K562 (cell line): Measurements from ENCODE around the gene HPCAL1. TPM values are rescaled to one million over a fixed set of nuclear protein-coding genes. Genes with fewer than 3 reads are reported as not detected.

Source experiments
- BRD4 ChIP-seq: fragments of 200-600 bp; sonication (generic); IDR thresholded peaks from 2 replicates; pipeline ENCODE4 v1.6.1; 2017; ENCODE audit warnings: inconsistent platforms
- BRF1 ChIP-seq: IDR thresholded peaks from 3 replicates; pipeline ENCODE4 v1.6.1; 2011; ENCODE audit warnings: borderline replicate concordance, mild to moderate bottlenecking; ENCODE audit not compliant: insufficient read length; ENCODE audit errors: extremely low read depth
- CTCFL ChIP-seq: IDR thresholded peaks from 2 replicates; pipeline ENCODE4 v1.6.1; 2011; ENCODE audit warnings: borderline replicate concordance, low read depth, mild to moderate bottlenecking, moderate library complexity, low read length; ENCODE audit not compliant: insufficient read depth, poor library complexity, severe bottlenecking
- HINFP ChIP-seq: fragments of 450-650 bp; conservative IDR thresholded peaks from 2 replicates; pipeline ENCODE4 v1.6.1; 2016; ENCODE audit warnings: missing genetic modification characterization, low read depth, mild to moderate bottlenecking, control low read depth, missing compliant biosample characterization
- HMGXB4 ChIP-seq: sonication (generic); formaldehyde crosslinking; IDR thresholded peaks from 2 replicates; pipeline ENCODE4 v1.8.1; 2023; ENCODE audit warnings: mild to moderate bottlenecking, missing genetic modification reagents
- NFRKB ChIP-seq: fragments of 450-650 bp; IDR thresholded peaks from 2 replicates; pipeline ENCODE4 v1.6.1; 2016; ENCODE audit warnings: low read depth
- PRMT5 ChIP-seq: sonication (generic); formaldehyde crosslinking; IDR thresholded peaks from 2 replicates; pipeline ENCODE4 v1.5.0; 2020; ENCODE audit warnings: missing genetic modification reagents
- SMARCB1 ChIP-seq: IDR thresholded peaks from 2 replicates; pipeline ENCODE4 v1.6.1; 2011; ENCODE audit warnings: improper control_type of control experiment, low read depth; ENCODE audit not compliant: insufficient read length
- SRSF9 ChIP-seq: fragments of 200-400 bp; formaldehyde crosslinking; IDR thresholded peaks from 2 replicates; pipeline ENCODE4 v1.6.1; 2017; ENCODE audit warnings: low read depth, low read length, borderline replicate concordance
- TARDBP ChIP-seq: fragments of 450-650 bp; IDR thresholded peaks from 2 replicates; pipeline ENCODE4 v1.6.1; 2016
- TCF7 ChIP-seq: sonication (generic); IDR thresholded peaks from 2 replicates; pipeline ENCODE4 v1.6.1; 2016; ENCODE audit warnings: antibody characterized with exemption, borderline replicate concordance
- U2AF2 ChIP-seq: fragments of 200-400 bp; formaldehyde crosslinking; optimal IDR thresholded peaks from 2 replicates; pipeline ENCODE3; 2017; ENCODE audit warnings: low read depth, mild to moderate bottlenecking, low read length
- ZNF280B ChIP-seq: fragments of 250-450 bp; sonication (Bioruptor Pico); IDR thresholded peaks from 2 replicates; pipeline ENCODE4 v1.5.1; 2021; ENCODE audit warnings: mild to moderate bottlenecking
- ZNF644 ChIP-seq: fragments of 200-800 bp; sonication (Bioruptor generic); IDR thresholded peaks from 2 replicates; pipeline ENCODE4 v1.6.1; 2016; ENCODE audit warnings: low read depth, missing genetic modification characterization, missing compliant biosample characterization
- polyA plus RNA-seq, 8 experiments: library from polyadenylated mRNA; depleted of rRNA in 4 of 8; stranded (reverse) in 5 of 8; unstranded in 3 of 8; fragments of >200 nt; fragmentation: Nextera tagmentation in 2 of 8; fragmentation: Illumina TruSeq in 1 of 8; extraction: Ambion mirVana in 2 of 8; extraction: Trizol in 1 of 8; gene quantifications; 2 replicates each; pipeline versions ENCODE4 v1.2.1 to v1.2.3, GENCODE V29; 2011 to 2014; ENCODE audit warnings: inconsistent platforms in 1 of 8, missing spikeins in 1 of 8
- total RNA-seq, 7 experiments: library from RNA; depleted of rRNA in 6 of 7; stranded (reverse); fragments of >200 nt in 6 of 7; fragmentation: Illumina TruSeq in 2 of 7; extraction: Trizol in 2 of 7; gene quantifications; 2 replicates each; pipeline versions ENCODE4 v1.2.1 to v1.2.3, GENCODE V29; 2011 to 2021; ENCODE audit warnings: low replicate concordance in 1 of 7
- TF ChIP-seq, protein P1 (sequence below): sonication (generic); formaldehyde crosslinking; IDR thresholded peaks from 2 replicates; pipeline ENCODE4 v1.8.1; 2023; ENCODE audit warnings: mild to moderate bottlenecking, missing genetic modification reagents

The HPCAL1 gene
- total and polyA plus RNA-seq, 9 of the 15 experiments (the other 6 are each of a cell fraction or from before 2014, with no cell fraction given): 2.7 to 65.5 (median 23.9) TPM

GRCh38 chr2:10283106-10284062, 19.3 kb upstream of the HPCAL1 start (continued):
- TF ChIP-seq ZNF280B (CRISPR knock-in tag) (no peak), BRF1 (no peak), SMARCB1 (no peak), HMGXB4 (CRISPR knock-in tag) (no peak), SRSF9 (no peak), TARDBP (no peak), CTCFL (no peak), BRD4 (no peak), ZNF644 (peak; percentile 69), PRMT5 (CRISPR knock-in tag) (no peak), TCF7 (no peak), HINFP (tag) (no peak), U2AF2 (no peak), NFRKB (peak; percentile 78)
- TF ChIP-seq, protein P1, sequence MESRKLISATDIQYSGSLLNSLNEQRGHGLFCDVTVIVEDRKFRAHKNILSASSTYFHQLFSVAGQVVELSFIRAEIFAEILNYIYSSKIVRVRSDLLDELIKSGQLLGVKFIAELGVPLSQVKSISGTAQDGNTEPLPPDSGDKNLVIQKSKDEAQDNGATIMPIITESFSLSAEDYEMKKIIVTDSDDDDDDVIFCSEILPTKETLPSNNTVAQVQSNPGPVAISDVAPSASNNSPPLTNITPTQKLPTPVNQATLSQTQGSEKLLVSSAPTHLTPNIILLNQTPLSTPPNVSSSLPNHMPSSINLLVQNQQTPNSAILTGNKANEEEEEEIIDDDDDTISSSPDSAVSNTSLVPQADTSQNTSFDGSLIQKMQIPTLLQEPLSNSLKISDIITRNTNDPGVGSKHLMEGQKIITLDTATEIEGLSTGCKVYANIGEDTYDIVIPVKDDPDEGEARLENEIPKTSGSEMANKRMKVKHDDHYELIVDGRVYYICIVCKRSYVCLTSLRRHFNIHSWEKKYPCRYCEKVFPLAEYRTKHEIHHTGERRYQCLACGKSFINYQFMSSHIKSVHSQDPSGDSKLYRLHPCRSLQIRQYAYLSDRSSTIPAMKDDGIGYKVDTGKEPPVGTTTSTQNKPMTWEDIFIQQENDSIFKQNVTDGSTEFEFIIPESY (CRISPR knock-in tag): peak; percentile 35; the same call in 1 of the 2 replicates
